ENCODE data around the gene CCDC149.

CCDC149 gene

GRCh38 chr4:24770032-24770584, 142.7 kb downstream of the CCDC149 start:
- TF ChIP-seq CTCF (IDR thresholded peaks at IDR 0.05) = no peak
- Mint-ChIP-seq H3K4me1 (peaks cover 9% of the 10 kb centered on the region), H3K9me3 (peaks cover 4% of the 10 kb centered on the region), H3K27ac (no peak overlapping the region), H3K4me3 (no peak overlapping the region), H3K27me3 (ENCODE audit: low read depth, poor library complexity) (peaks cover 13% of the 10 kb centered on the region), H3K36me3 (ENCODE audit: low read depth) (no peaks in the 10 kb centered on the region)
- no peak for DNase-seq

- H3K27ac Mint-ChIP-seq = no peak overlapping the region
- H3K9me3 Mint-ChIP-seq = peaks cover 4% of the 10 kb centered on the region
- H3K27me3 Mint-ChIP-seq (ENCODE audit: low read depth, poor library complexity) = peaks cover 13% of the 10 kb centered on the region
- H3K4me3 Mint-ChIP-seq = no peak overlapping the region
- H3K36me3 Mint-ChIP-seq (ENCODE audit: low read depth) = no peaks in the 10 kb centered on the region
- H3K4me1 Mint-ChIP-seq = peaks cover 12% of the 10 kb centered on the region
- no peak for TF ChIP-seq CTCF (IDR thresholded peaks at IDR 0.05)
- no peak for DNase-seq
Measured at GRCh38 chr4:24769571-24769970, 143.3 kb downstream of the CCDC149 start.

- Mint-ChIP-seq H3K36me3 (ENCODE audit: low read depth) (no peaks in the 10 kb centered on the region), H3K27me3 (ENCODE audit: low read depth, poor library complexity) (peaks cover 13% of the 10 kb centered on the region), H3K4me3 (no peak overlapping the region), H3K27ac (no peak overlapping the region), H3K9me3 (peaks cover 4% of the 10 kb centered on the region), H3K4me1 (peaks cover 22% of the 10 kb centered on the region)
- no peak for DNase-seq
- no peak for TF ChIP-seq CTCF (IDR thresholded peaks at IDR 0.05)
Measured at GRCh38 chr4:24768604-24769003, 144.2 kb downstream of the CCDC149 start.

GRCh38 chr4:24768006-24768405, 144.8 kb downstream of the CCDC149 start:
- H3K27ac Mint-ChIP-seq = no peak overlapping the region
- peaks cover 13% of the 10 kb centered on the region for H3K27me3 Mint-ChIP-seq (ENCODE audit: low read depth, poor library complexity)

GRCh38 chr4:24765376-24765988, 147.4 kb downstream of the CCDC149 start:
- Mint-ChIP-seq H3K9me3 (peaks cover 4% of the 10 kb centered on the region), H3K36me3 (ENCODE audit: low read depth) (no peaks in the 10 kb centered on the region), H3K4me1 (peaks cover 22% of the 10 kb centered on the region), H3K4me3 (peak overlapping the region; percentile 4), H3K27me3 (ENCODE audit: low read depth, poor library complexity) (peaks cover 7% of the 10 kb centered on the region), H3K27ac (peak overlapping the region; percentile 36)
- no peak for DNase-seq
- no peak for TF ChIP-seq CTCF (IDR thresholded peaks at IDR 0.05)

More at GRCh38 chr4:24768006-24768405, 144.8 kb downstream of the CCDC149 start:
- TF ChIP-seq CTCF (IDR thresholded peaks at IDR 0.05) = no peak
- DNase-seq = no peak
- peaks cover 4% of the 10 kb centered on the region for H3K9me3 Mint-ChIP-seq
- H3K36me3 Mint-ChIP-seq (ENCODE audit: low read depth) = no peaks in the 10 kb centered on the region
- no peak overlapping the region for H3K4me3 Mint-ChIP-seq
- H3K4me1 Mint-ChIP-seq = peaks cover 22% of the 10 kb centered on the region

- H3K9me3 Mint-ChIP-seq = peaks cover 4% of the 10 kb centered on the region
- DNase-seq = no peak
- H3K27ac Mint-ChIP-seq = no peak overlapping the region
- H3K4me1 Mint-ChIP-seq = peaks cover 18% of the 10 kb centered on the region
- TF ChIP-seq CTCF (IDR thresholded peaks at IDR 0.05) = no peak
- H3K4me3 Mint-ChIP-seq = no peak overlapping the region
- no peaks in the 10 kb centered on the region for H3K36me3 Mint-ChIP-seq (ENCODE audit: low read depth)
- H3K27me3 Mint-ChIP-seq (ENCODE audit: low read depth, poor library complexity) = peaks cover 4% of the 10 kb centered on the region
Measured at GRCh38 chr4:24764345-24764744, 148.5 kb downstream of the CCDC149 start.
